ENCODE measurements around the gene FBN2.
"Not testable (repeated sequence)": the region's sequence is repeated elsewhere in the genome, so short reads cannot be mapped to it uniquely, and the experiment has no call there.

FBN2 gene

DNA sequence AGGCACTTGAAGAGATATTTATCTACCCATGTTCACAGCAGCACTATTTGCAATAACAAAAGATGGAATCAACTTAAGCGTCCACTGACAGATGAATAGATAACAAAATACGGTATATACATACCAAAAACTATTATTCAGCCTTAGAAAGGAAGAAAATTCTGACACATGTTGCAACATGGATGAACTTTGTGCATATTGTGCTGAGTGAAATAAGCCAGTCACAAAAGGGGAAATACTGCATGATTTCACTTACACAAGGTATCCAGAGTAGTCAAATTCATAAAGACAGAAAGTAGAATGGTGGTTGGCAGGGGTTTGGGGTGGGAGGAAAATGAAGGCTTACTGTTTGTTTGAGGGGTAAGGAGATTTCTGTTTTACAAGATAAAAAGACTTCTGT is 66.0 kb downstream of the FBN2 start:
- TF ChIP-seq, protein P1, sequence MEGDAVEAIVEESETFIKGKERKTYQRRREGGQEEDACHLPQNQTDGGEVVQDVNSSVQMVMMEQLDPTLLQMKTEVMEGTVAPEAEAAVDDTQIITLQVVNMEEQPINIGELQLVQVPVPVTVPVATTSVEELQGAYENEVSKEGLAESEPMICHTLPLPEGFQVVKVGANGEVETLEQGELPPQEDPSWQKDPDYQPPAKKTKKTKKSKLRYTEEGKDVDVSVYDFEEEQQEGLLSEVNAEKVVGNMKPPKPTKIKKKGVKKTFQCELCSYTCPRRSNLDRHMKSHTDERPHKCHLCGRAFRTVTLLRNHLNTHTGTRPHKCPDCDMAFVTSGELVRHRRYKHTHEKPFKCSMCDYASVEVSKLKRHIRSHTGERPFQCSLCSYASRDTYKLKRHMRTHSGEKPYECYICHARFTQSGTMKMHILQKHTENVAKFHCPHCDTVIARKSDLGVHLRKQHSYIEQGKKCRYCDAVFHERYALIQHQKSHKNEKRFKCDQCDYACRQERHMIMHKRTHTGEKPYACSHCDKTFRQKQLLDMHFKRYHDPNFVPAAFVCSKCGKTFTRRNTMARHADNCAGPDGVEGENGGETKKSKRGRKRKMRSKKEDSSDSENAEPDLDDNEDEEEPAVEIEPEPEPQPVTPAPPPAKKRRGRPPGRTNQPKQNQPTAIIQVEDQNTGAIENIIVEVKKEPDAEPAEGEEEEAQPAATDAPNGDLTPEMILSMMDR (IDR thresholded peaks at IDR 0.05; ENCODE audit: control insufficient read depth, extremely low read depth, insufficient read depth) = no peak
- no peak overlapping the region for H3K4me3 ChIP-seq (ENCODE audit: low read depth, low read length)
- no peak for DNase-seq (ENCODE audit: low read depth)

GRCh38 chr5:128470663-128471062 is 67.4 kb downstream of the FBN2 start:
- DNase-seq (ENCODE audit: low read depth) = no peak
- TF ChIP-seq, protein P1 (IDR thresholded peaks at IDR 0.05; ENCODE audit: control insufficient read depth, extremely low read depth, insufficient read depth) = no peak
- H3K4me3 ChIP-seq (ENCODE audit: low read depth, low read length) = no peak overlapping the region

DNA sequence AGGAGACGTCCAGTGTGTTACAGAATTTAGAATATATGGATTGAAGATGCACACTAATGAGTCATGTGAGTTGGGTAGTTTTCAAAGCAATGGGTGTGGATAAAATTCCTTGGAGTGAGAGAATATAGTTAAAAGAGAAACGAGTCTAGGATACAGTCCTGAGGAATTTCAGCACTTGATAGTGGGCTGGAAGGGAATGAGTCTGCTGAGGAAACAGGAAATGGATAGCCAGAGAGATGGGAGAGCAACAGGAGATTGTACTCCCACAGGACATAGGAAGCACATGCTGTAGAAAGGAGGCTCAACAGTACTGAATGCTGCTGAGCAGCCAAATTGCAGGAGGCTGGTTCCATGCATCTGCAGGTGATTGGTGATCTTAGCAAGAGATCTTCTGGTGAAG is 68.1 kb downstream of the FBN2 start:
- no peak overlapping the region for H3K4me3 ChIP-seq (ENCODE audit: low read depth, low read length)
- TF ChIP-seq, protein P1 (IDR thresholded peaks at IDR 0.05; ENCODE audit: control insufficient read depth, extremely low read depth, insufficient read depth) = no peak
- no peak for DNase-seq (ENCODE audit: low read depth)

DNA sequence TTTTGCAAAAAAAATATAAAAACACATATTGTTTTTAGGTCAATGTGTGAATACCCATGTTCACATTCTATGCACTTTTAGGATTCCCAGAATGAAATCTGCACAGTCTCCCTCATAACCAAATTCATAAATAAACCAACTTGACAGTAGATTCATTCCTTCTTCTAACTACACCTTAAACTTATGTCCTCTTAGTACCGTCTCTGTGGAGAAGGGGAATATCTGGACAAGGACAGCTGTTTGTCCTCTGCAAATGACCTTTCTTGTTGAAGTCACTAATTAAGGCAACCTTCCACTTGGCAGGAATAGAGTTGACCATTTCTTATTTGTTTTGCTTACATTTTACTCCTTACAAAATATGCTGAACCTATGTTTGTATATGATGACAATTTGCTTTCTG is 71.1 kb downstream of the FBN2 start:
- TF ChIP-seq, protein P1 (IDR thresholded peaks at IDR 0.05; ENCODE audit: control insufficient read depth, extremely low read depth, insufficient read depth) = no peak
- no peak for DNase-seq (ENCODE audit: low read depth)
- no peak overlapping the region for H3K4me3 ChIP-seq (ENCODE audit: low read depth, low read length)

DNA sequence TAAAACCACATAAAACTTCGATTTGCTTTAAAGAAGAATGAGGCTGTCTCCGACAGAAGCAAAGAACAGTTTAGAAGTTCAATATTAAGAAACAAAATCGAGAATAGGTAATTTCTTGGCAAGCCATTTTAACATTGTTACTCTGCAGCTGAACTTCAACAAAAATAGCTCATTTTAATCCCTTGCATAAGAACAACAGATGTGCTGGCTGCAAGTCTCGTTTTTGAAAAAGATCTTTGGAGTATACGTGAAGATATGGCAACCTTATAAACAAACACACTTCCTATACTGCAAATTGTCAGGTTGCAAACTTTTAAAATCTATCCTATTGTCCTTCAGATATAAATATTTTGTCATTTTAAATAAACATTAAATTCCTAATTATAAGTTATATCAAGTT is 71.5 kb downstream of the FBN2 start:
- TF ChIP-seq, protein P1 (IDR thresholded peaks at IDR 0.05; ENCODE audit: control insufficient read depth, extremely low read depth, insufficient read depth) = no peak
- no peak overlapping the region for H3K4me3 ChIP-seq (ENCODE audit: low read depth, low read length)
- no peak for DNase-seq (ENCODE audit: low read depth)

DNA sequence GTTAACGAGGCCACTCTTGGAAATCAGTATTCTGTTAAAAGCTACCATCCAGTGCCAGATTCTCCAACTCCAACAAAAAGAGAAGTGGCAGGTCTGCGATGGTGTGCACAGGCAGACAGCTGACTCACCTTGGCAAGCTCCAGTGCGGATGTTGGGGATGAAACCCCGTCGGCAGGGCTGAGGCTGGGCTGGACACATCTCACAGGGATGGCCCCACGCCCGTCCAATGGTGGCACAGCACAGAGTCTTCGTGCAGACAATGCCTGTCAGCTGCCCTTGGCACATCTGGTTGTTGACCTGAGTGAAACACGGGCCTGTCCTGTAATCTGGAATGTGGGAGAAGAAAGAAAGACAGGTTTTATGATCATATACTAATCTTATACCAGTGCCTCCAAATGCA is 73.4 kb downstream of the FBN2 start:
- H3K4me3 ChIP-seq (ENCODE audit: low read depth, low read length) = no peak overlapping the region
- TF ChIP-seq, protein P1 (IDR thresholded peaks at IDR 0.05; ENCODE audit: control insufficient read depth, extremely low read depth, insufficient read depth) = no peak
- no peak for DNase-seq (ENCODE audit: low read depth)

DNA sequence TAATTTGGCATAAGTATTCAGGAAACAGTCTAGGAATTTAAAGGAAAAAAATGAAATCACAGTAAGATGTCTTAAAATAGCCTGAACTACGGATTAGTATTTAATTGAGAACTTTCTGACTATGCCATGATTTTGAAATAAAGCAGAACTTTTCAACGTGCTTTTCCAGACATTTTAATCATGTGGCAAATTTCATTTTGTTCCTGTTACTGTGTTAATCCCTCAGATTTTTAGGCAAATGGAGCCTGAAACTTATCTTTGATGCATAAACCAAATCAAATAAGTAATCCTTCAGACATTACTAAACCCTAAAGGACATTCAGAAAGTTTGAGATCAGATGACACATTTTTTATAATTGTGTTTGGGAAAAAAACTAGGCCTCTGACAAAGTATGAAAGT is 75.7 kb downstream of the FBN2 start:
- no peak overlapping the region for H3K4me3 ChIP-seq (ENCODE audit: low read depth, low read length)
- TF ChIP-seq, protein P1 (IDR thresholded peaks at IDR 0.05; ENCODE audit: control insufficient read depth, extremely low read depth, insufficient read depth) = no peak
- DNase-seq (ENCODE audit: low read depth) = no peak

DNA sequence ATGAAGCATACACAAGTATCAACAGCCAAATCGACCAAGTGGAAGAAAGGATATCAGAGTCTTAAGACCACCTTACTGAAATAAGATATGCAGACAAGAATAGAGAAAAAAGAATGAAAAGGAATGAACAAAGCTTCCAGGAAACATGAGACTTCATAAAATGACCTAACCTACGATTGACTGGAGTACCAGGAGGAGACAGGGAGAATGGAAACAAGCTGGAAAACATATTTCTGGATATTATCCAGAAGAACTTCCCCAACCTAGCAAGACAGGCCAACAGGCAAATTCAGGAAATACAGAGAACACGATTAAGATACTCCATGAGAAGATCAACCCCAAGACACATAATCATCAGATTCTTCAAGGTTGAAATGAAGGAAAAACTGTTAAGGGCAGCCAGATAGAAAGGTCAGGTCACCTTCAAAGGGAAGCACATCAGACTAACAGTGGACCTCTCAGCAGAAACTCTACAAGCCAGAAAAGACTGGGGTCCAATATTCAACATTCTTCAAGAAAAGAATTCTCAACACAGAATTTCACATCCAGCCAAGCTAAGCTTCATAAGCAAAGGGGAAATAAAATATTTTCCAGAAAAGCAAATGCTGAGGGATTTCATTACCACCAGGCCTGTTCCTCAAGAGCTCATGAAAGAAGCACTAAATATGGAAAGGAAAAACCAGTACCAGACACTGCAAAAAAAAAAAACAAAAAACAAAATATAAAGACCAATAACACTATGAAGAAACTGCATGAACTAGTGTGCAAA is 80.7 kb downstream of the FBN2 start:
- not testable (repeated sequence) for DNase-seq (ENCODE audit: low read depth); H3K4me3 ChIP-seq (ENCODE audit: low read depth, low read length)
